Activated T-cell treated with anti-CD3 and anti-CD28 coated beads for 24 hours (primary cell): ENCODE measurements around the gene AKT3.
"Not testable (repeated sequence)": the region's sequence is repeated elsewhere in the genome, so short reads cannot be mapped to it uniquely, and the experiment has no call there.

Experiments used
- DNase-seq: peaks from one replicate; pipeline ENCODE4 v3.0.0-alpha.2; 2020; ENCODE audit warnings: low read depth

The AKT3 gene

DNA sequence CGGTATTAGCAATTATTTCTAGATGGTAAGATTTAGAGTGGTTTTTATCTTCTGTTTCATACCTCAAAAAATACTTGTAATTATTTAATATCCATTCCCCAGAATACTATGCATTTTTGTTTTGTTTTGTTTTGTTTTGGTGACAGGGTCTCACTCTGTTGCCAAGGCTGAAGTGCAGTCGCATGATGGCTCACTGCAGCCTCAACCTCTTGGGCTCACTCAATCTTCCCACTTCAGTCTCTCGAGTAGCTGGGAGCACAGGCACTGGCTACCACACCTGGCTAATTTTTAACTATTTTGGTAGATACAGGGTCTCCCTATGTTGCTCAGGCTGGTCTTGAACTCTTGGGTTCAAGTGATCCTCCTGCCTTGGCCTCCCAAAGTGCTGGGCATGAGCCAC is 252.7 kb downstream of the AKT3 start:
- no peak for DNase-seq

DNA sequence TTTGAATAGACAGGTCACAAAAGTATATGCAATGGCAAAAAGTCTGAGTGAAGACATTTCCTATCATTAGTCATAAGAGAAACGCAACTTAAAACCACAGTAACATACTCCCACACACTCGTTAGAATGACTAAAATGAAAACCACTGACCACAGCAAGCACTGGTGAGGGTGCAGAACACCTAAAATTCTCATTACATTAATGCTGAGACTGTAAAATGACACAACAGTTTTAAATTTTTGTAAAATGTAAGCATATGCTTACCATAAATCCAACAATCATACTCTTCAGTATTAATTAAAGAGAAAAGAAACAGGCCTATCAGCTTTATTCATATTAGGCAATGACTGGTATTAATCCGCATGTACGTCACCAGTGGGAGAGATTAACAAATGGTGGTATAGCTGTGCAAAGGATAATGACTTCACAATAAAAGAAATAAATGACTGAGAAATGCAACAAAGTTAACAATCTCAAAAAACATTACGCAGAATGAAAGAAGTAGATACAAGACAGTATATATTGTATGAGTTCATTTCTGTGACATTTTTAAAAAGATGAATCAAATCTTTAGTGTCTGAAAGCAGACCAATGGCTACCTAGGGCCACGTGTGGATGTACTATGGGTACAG is 253.5 kb downstream of the AKT3 start:
- peak; percentile 26 for DNase-seq

DNA sequence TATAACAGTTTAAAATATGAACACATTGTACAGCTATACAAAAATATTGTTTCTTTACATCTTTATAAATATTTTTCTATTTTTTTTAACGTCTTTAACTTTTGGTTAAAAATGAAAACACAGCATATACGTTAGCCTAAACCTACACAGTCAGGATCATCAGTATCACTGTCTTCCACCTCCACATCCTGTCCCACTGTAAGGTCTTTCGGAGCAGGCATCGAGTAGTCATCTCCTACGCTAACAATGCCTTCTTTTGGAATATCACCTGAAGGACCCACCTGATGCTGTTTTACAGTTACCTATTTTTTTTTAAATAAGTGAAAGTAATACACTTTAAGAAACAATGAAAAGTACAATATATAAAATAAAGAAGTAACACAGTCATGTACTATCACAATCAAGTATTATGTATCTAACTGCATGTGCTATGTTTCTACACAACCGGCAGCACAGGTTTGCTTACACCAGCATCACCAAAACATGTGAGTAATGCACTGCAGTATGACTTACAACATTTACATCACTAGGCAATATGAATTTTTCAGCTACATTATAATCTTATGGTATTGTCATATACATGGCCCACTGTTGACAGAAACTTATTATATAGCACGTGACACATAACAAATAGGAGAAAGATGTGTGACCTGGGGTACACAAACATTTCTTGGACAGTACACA is 254.4 kb downstream of the AKT3 start:
- no peak for DNase-seq

DNA sequence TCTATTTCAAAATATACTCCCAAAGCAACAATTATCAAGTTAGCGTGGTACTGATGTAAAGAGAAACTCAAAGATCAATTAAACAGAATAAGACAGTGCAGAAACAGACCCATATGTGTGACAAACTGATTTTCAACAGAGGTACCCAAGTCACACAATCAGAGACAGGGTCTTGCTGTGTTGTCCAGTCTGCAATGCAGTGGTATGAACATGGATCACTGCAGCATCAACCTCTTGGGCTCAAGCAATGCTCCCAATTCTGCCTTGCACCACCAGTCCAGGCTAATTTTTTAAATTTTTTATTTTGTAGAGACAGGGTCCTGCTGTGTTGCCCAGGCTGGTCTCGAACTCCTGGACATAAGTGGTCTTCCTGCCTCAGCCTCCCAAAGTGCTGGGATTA is 255.6 kb downstream of the AKT3 start:
- DNase-seq: no peak

DNA sequence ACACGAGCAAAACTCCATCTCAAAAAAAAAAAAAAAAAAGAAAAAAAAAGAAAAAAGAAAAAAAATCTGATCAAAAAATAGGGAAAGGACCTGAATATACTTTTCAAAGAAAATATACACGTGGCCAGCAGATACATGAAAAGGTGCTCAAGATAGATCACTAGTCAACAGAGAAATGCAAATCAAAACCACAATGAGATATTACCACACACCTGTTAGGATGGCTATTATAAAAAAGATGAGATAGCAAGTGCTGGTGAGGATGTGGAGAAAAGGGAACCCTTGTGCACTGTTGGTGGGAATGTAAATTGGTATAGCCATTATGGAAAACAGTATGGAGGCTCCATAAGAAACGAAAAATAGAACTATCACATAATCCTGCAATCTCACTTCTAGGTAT is 260.8 kb downstream of the AKT3 start:
- DNase-seq: not testable (repeated sequence)

DNA sequence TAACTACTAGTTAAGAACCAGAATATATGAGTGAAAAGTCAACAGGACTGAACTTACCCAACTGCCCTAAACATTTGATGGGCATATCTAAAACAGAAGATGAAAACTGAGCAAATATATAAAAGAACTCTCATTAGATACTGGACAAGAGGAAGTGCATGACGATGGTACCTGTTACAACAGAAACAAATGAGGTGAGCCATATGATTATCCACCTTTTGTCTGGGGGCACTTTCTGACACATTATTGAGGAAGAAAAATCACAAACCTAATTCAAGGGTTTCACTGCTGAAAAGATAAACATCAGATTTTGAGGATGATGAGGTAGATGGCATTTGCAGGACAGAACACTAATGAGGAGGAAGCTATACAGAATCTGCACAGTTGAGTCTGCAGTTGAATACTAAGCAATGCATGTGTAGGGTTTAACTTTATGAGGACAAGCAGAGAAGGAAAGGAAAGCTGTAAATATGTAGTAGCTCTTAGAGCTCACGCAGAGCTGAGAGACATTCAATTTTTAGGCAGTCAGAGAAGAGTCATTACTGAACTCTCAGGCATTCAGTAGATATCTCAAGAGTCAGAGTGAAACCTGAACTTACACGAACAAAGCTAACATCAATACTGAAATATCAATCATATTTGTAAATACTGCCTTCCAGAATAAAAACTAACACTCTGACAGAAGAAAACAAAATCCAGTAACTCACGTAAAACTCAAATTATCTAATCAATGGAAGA is 262.1 kb downstream of the AKT3 start:
- DNase-seq: no peak

DNA sequence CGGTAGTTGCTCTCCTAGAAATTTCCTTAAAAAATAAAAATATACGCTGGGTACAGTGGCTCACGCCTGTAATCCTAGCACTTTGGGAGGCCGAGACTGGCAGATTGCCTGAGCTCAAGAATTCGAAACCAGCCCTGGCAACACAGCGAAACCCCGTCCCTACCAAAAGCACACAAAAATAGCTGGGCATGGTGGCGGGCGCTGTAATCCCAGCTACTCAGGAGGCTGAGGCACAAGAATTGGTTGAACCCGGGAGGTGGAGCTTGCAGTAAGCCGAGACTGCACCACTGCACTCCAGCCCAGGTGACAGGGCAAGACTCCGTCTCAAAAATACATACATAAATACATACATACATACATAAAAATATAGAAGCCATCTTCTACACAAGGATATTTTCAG is 262.8 kb downstream of the AKT3 start:
- no peak for DNase-seq

DNA sequence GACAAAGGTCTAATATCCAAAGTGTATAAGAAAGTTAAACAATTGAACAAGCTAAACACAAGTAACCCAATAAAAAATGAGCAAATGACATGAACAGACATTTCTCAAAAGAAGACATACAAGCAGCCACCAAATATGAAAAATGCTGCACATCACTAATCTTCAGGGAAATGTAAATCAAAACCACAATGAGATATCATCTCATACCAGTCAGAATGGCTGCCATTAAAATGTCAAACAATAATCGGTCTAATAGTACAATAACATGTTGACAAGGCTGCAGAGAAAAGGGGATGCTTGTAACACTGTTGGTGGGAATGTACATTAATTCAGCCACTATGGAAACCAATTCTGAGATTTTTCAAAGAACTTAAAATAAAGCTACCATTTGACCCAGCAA is 264.1 kb downstream of the AKT3 start:
- DNase-seq: no peak

DNA sequence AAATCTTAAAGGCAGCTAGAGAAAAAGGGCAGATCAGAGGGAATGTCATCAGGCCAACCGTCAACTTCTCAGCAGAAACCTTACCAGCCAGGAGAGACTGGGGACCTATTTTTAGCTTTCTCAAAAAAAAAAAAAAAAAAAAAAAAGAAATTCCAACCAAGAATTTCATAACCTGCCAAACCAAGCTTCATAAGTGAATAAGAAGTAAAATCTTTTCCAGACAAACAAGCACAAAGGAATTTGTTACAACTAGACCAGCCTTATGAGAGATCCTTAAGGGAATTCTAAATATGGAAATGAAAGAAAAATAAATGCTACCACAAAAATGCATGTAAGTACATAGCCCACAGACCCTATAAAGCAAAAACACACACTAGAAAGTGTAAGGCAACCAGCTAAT is 267.7 kb downstream of the AKT3 start:
- no peak for DNase-seq

DNA sequence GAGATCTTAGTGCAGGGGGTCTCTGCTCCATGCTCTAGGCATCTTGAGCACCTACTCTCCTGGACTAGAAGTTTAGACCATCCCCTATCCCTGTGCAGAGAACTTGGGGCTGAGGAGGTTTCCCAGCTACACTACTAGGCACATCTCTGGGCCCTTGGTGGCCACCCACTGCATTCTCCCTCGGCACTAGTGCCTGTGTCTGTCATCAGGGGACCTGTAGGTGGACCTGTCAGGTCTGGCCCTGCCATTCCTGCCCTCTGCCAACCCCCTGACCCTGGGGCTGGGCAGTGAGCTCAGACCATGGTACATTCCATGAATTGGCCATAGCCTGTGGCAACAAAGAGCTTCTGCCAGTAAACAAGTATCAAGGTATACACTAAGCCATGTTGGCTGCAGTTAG is 269.1 kb downstream of the AKT3 start:
- no peak for DNase-seq

DNA sequence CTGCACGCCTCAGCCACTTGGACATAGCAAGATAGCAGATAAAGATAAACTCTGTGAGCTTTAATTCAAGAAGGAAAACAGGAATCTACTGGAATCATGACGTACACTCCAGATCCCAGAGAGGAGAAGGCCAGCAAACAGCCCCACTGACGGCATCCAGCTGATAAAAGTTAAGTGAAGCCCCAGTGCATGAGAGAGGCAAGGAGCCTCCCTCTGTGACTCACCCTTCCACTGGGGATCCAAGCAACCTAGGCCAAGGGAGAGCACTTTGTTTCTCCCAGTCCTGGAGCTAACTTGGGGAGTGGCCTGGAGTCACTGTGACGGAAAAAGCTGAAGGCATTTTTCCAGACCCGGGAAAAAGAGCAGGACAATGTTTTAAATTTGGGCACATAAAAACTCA is 270.0 kb downstream of the AKT3 start:
- DNase-seq: no peak

DNA sequence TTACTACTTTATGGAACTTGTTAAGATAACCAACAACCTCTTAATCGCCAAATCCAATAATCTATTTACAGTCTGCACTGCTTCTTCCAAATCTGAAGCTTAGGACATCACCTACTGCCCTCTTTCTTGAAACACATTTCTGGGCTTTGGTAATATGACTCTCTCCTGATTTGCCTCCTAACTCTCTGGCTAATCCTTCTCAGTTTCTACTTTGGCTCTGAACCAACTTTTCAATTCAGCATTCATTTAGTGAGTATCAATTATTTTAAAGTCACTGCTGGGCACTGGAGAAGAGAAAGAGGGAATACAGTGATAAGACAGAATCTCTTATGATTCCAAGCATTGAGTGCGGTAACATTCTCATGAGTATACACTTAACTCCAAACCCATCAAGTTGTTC is 275.0 kb downstream of the AKT3 start:
- no peak for DNase-seq

DNA sequence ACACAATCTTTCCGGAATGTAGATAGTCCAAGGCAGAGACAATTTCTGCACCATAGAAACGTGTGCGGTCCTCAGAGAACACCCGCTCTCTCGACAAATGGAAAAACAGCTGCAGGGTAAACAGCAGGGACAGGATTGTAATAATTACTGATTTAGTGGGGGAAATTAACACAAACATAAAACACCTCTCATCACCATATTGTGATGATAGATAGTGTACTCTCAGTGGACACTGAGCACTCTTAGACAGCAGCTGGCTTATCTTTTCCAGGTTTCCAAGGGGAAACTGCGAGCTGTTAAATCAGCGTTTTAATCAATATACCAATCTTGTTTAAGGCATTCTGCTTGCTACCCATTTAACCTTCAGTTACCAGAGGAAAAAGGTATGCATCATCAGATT is 277.1 kb downstream of the AKT3 start:
- DNase-seq: no peak

DNA sequence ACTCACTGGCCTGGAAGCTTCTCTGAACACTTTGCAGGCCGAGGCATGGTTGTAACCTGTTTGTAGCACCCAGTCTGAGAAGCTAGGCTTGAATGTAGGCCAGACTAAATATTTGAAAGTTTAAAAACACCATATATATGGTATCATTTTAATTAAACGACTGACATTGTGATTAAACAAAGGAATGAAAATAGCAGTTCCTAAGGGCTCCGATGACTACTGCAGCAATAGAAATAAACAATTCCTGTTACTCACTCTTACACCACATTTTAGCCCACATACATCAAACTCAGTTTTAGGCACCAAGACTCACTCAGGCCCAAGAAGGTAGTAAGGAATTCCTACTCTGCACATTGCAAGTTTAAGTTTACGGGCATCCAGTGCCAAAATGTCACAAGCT is 281.2 kb downstream of the AKT3 start:
- DNase-seq: no peak

DNA sequence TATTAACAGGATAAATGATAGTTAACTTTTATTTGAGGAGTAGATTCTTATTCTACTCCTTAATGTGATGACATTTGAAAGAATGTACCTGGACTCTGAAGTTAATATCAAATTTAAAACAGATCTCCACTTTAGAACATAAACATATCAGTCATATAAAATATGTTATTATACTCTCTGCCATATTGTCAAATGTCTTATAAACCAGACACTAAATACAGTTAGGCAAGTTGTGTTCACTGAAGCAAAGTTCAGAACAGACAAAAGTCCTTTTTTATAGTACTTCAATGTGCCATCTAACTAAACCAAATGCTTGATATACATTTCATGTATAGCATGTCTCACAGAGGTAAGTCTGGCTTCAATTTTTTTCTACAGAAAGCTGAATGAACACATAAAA is 285.2 kb downstream of the AKT3 start:
- DNase-seq: no peak

DNA sequence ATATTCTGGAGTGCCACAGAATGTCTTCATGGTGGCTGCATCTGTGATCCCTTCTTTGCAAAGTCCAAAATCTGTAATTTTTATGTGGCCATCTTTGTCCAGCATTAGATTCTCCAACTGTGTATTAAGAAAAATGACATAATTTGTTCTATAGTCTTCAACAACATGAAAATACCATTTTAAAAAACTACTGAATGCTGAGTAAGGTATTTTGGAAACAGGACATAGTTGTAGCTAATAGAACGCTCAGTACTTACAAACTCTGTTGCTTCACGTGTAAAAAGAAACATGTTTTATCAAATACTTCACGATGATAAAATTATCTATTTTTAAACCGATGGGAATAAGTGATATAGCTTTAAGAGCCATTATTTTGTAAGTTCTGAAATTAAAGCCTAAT is 286.3 kb downstream of the AKT3 start:
- DNase-seq: no peak

DNA sequence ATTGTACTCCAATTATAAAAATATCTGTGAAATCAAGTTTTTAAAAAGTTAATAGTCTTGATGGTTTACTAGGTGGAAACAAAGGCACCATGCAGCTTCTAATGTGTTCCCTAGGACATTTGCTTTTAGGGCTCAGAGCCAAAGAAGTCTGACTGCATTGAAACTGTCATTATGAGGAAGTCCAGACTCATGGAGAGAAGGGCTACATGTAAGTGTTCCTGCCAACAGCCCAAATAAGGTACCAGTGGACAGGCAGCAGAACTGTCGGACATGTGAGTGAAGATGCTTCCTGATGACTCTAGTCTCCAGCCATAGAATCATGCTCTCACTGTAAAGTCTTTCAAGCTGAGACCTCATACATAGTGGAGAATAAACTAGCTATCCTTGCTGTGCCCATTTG is 287.6 kb downstream of the AKT3 start:
- no peak for DNase-seq

DNA sequence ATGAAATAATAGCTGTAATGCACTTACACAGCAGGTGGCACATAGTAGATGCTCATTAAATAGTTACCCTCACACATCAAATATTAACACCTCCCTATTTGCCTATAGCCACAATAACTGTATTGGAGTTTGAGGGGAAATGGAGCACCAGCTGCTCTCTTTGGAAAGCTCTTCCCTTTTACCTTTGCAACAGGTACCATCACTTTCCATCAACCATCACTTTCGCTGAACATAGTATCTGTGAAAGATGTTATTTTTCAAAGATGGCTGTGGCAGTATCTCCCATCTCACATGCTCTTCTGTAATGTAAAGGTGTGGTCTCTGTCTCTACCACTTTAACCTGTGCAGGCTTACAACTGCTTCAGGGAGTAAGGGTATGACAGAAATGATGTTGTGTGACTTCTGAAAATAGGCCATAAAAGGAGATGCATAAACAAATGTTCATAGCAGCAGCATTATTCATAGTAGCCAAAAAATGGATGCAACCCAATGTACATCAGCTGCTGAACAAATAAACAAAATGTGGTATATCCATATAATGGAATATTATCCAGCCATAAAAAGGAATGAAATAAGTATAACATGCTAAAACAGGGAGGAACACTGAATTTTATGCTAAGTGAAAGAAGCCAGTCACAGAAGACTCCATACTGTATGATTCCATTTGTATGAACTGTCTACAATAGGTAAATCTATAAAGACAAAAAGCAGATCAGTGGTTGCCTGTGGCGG is 288.3 kb downstream of the AKT3 start:
- no peak for DNase-seq

DNA sequence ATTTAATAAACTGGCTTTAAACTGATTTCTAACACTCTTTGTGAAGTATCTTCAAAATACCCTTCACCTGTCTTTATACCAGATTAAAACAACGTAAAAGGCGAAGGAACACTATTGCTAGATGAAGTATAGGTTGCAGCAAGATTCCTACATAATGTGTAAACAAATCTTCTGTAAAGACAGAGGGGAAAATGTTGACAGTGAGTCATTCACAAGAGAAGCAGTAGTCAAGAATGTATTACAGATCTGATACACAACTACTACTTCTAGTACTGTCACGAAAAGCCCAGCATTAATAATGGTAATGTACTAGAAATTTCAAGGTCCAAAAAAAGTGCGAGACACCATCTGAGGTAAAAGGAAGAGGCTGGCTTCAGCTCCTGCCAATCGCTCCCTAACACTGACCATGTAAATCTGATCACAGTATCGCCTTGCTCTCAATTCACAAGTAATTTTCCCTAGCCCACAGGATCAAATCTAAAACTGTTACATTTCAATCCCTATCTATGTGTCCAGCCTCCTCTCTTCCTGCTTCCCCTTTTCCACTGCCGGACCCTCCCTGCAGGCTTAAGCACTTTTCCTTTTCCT is 290.4 kb downstream of the AKT3 start:
- no peak for DNase-seq

DNA sequence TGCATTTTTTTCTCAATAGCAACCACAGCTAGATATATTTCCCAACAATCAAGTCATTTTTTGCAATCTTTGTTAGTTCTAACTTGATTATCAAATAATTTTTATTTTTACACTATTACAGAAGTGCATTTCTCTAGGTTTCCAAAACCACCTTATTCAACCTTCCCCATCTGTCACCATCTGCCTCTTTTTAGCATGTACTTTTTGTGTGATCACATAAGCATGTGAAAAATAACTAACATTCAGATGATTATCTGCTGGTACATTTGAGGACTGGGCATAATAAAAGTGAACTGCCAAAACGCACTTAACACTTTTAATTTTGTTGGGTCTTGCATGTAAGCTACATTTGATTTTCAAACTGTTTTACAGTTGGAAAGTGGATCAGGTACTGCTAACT is 291.5 kb downstream of the AKT3 start:
- no peak for DNase-seq

DNA sequence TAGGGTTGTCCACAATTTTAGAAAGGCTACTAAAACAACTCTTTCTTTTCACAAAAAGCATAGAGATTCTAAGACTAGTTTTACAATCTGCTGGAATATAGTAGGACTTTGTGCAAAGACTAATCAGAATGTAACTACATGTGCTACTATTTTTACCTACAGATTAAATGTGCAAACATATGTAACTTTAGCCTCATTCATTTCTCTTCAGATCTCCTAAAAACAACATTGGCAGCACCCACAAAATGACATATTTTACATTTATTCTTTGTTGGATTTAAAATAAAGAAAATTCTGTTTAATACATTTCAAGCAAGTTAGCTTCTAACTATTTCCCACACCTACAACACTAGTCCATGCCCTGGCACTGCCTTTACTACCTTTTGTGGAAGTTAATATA is 292.2 kb downstream of the AKT3 start:
- no peak for DNase-seq

DNA sequence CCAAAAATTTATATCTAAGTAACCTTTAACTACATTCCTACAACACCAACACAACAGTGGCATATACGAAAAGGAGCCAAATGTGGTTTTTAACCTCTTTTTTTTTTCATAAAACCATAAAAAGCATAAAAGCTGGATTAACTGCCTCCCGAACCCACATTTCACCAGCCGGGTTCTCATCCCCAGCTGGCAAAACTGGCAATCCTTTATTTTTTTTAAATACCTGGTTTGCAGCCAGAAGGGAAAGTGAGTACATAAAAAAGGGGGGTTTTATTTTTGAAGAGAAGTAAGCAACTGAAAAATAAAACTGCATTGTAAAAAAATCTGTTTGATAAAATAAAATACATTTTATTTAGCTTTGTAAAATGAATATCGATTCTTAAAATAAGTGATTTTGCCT is 295.4 kb downstream of the AKT3 start:
- DNase-seq: no peak

DNA sequence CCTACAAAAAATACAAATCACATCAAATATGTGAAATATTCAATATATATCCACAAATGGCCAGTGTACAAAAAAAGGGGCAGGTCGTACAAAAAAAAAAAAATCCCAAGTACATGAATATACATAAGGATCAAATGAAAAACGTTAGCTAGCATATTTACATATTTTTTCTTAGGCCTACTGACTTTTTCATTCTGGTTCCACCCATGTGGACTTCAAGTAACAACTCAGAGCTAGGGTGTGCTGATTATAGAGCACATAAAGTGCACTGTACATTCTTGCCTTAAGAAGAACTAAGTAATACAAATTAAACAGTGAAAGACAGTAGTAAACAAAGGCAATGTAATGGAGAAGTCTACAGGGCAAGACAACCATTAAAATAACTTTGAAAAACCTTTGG is 297.0 kb downstream of the AKT3 start:
- no peak for DNase-seq
